ENCODE results near the gene TBPL2.

TBPL2 gene

GRCh38 chr14:55373784-55374705 is 66.4 kb downstream of the TBPL2 start:
- no peak overlapping the region for H3K9ac ChIP-seq
- H3K36me3 ChIP-seq (ENCODE audit: control insufficient read depth, insufficient read depth, low read length): no peaks in the 10 kb centered on the region
- H3K4me1 ChIP-seq: no peaks in the 10 kb centered on the region
- no peaks in the 10 kb centered on the region for H3K27me3 ChIP-seq (ENCODE audit: control insufficient read depth, insufficient read depth, low read length)
- no peak overlapping the region for H3K4me3 ChIP-seq (ENCODE audit: low read depth, low read length)
- H3K27ac ChIP-seq: no peak overlapping the region
- H3K9me3 ChIP-seq (ENCODE audit: control insufficient read depth, low read length): no peaks in the 10 kb centered on the region
- no peaks in the 10 kb centered on the region for H3K79me2 ChIP-seq
- H3K4me2 ChIP-seq (ENCODE audit: low read length): no peak overlapping the region
- H2AFZ ChIP-seq: no peak overlapping the region
- TF ChIP-seq, protein P1, sequence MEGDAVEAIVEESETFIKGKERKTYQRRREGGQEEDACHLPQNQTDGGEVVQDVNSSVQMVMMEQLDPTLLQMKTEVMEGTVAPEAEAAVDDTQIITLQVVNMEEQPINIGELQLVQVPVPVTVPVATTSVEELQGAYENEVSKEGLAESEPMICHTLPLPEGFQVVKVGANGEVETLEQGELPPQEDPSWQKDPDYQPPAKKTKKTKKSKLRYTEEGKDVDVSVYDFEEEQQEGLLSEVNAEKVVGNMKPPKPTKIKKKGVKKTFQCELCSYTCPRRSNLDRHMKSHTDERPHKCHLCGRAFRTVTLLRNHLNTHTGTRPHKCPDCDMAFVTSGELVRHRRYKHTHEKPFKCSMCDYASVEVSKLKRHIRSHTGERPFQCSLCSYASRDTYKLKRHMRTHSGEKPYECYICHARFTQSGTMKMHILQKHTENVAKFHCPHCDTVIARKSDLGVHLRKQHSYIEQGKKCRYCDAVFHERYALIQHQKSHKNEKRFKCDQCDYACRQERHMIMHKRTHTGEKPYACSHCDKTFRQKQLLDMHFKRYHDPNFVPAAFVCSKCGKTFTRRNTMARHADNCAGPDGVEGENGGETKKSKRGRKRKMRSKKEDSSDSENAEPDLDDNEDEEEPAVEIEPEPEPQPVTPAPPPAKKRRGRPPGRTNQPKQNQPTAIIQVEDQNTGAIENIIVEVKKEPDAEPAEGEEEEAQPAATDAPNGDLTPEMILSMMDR (IDR thresholded peaks at IDR 0.05): no peak

GRCh38 chr14:55372825-55373224 is 67.6 kb downstream of the TBPL2 start:
- H3K79me2 ChIP-seq: no peaks in the 10 kb centered on the region
- no peak overlapping the region for H3K27ac ChIP-seq
- TF ChIP-seq, protein P1 (IDR thresholded peaks at IDR 0.05): no peak
- H3K36me3 ChIP-seq (ENCODE audit: control insufficient read depth, insufficient read depth, low read length): no peaks in the 10 kb centered on the region
- H3K9me3 ChIP-seq (ENCODE audit: control insufficient read depth, low read length): no peaks in the 10 kb centered on the region
- no peak overlapping the region for H2AFZ ChIP-seq
- no peak overlapping the region for H3K4me2 ChIP-seq (ENCODE audit: low read length)
- H3K9ac ChIP-seq: no peak overlapping the region
- no peaks in the 10 kb centered on the region for H3K4me1 ChIP-seq
- H3K27me3 ChIP-seq (ENCODE audit: control insufficient read depth, insufficient read depth, low read length): no peaks in the 10 kb centered on the region
- no peak overlapping the region for H3K4me3 ChIP-seq (ENCODE audit: low read depth, low read length)

DNA sequence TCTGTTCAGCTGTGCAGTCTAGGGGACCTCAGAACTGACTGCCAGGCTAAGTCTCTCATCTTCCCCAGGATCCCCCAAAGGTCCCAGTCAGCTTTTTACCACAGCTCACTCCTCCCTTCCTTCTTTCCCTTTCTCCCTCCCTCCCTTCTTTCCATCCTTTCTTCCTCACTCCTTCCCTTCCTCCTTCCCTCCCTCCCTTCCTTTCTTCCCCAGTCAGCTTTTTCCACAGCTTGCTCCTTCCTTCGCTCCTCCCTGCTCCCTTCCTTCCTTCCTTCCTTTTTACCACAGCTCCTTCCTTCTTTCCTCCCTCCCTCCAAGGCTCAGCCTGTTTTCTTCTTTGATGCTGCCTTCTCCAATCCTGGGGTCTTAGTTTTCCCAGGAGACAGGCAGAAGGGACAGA is 68.0 kb downstream of the TBPL2 start:
- no peaks in the 10 kb centered on the region for H3K36me3 ChIP-seq (ENCODE audit: control insufficient read depth, insufficient read depth, low read length)
- no peak overlapping the region for H2AFZ ChIP-seq
- H3K79me2 ChIP-seq: no peaks in the 10 kb centered on the region
- H3K27me3 ChIP-seq (ENCODE audit: control insufficient read depth, insufficient read depth, low read length): no peaks in the 10 kb centered on the region
- no peak overlapping the region for H3K27ac ChIP-seq
- H3K9me3 ChIP-seq (ENCODE audit: control insufficient read depth, low read length): no peaks in the 10 kb centered on the region
- no peak overlapping the region for H3K4me2 ChIP-seq (ENCODE audit: low read length)
- no peaks in the 10 kb centered on the region for H3K4me1 ChIP-seq
- H3K4me3 ChIP-seq (ENCODE audit: low read depth, low read length): no peak overlapping the region
- no peak overlapping the region for H3K9ac ChIP-seq
- TF ChIP-seq, protein P1 (IDR thresholded peaks at IDR 0.05): no peak

- TF ChIP-seq, protein P1 (IDR thresholded peaks at IDR 0.05): no peak
- no peak overlapping the region for H3K9ac ChIP-seq
- H3K27me3 ChIP-seq (ENCODE audit: control insufficient read depth, insufficient read depth, low read length): no peaks in the 10 kb centered on the region
- H3K4me2 ChIP-seq (ENCODE audit: low read length): no peak overlapping the region
- no peaks in the 10 kb centered on the region for H3K36me3 ChIP-seq (ENCODE audit: control insufficient read depth, insufficient read depth, low read length)
- H3K9me3 ChIP-seq (ENCODE audit: control insufficient read depth, low read length): no peaks in the 10 kb centered on the region
- H3K79me2 ChIP-seq: no peaks in the 10 kb centered on the region
- no peaks in the 10 kb centered on the region for H3K4me1 ChIP-seq
- H3K27ac ChIP-seq: no peak overlapping the region
- H2AFZ ChIP-seq: no peak overlapping the region
- no peak overlapping the region for H3K4me3 ChIP-seq (ENCODE audit: low read depth, low read length)
Measured at GRCh38 chr14:55370883-55371455, 69.4 kb downstream of the TBPL2 start.
